ENCODE data around the gene HDAC4. TPM values are rescaled to one million over a fixed set of nuclear protein-coding genes. Genes with fewer than 3 reads are reported as not detected.

Gene HDAC4
- total and polyA plus RNA-seq, 2 donors from 2014 or later = 2.2 to 56.8 TPM

DNA sequence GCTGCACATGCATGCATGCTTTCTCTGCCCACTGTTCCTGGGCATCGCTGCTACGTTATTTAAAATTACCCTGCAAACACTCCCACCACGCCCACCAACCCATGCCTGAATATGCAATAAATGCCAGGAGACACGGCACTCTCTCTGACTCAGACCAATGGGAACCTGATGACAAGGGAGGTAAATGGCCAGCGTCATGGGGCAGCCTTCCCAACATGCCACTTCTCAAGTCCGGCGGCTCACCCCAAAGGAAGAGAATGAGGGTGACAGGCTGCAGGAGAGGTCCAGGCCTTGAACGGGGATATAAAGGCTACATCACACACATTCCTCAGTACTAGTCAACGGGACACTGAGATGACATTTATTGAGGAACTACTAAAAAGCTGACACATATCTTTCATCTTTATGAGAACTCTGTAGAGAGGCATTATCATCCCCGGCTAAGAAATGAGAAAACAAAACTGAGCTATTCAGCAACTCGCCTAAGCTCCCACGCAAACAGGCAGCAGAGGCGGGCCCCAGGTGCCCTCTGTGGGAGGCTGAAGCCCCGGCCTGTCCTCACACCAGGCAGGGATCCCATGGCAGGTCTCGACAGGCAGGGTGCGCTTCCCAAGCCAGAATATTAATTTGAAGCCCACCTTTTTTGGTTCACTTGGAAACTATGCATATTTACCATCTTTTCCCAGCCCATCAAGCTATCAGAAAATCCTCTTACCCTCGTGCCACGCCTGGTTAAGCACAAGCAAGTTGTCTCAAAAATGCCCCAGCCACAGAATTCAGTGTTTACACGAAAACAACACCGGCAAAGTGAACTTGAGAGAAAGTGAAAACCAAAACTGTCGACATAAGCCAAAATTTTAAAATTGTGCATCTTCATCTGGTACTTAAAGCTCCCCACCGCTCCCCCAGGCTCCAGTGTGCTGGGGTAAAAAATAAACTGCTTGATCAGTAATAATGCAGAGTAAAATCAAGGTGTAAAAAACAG lies 166.3 kb downstream of the HDAC4 start:
- no peaks in the 10 kb centered on the region for H3K36me3 ChIP-seq (ENCODE audit: control insufficient read depth in 2 of 3, insufficient read depth in 3 of 3, low read length in 3 of 3)
- H3K9me3 ChIP-seq (ENCODE audit: control insufficient read depth in 2 of 3, insufficient read depth in 1 of 3, low read length in 3 of 3) = no peaks in the 10 kb centered on the region
- no peak overlapping the region for H3K27ac ChIP-seq (ENCODE audit: low read depth in 2 of 2, low read length in 2 of 2)
- peak in 1 of 5 donors; percentile 27 for DNase-seq
- FAIRE-seq = no peak
- TF ChIP-seq, protein P1, sequence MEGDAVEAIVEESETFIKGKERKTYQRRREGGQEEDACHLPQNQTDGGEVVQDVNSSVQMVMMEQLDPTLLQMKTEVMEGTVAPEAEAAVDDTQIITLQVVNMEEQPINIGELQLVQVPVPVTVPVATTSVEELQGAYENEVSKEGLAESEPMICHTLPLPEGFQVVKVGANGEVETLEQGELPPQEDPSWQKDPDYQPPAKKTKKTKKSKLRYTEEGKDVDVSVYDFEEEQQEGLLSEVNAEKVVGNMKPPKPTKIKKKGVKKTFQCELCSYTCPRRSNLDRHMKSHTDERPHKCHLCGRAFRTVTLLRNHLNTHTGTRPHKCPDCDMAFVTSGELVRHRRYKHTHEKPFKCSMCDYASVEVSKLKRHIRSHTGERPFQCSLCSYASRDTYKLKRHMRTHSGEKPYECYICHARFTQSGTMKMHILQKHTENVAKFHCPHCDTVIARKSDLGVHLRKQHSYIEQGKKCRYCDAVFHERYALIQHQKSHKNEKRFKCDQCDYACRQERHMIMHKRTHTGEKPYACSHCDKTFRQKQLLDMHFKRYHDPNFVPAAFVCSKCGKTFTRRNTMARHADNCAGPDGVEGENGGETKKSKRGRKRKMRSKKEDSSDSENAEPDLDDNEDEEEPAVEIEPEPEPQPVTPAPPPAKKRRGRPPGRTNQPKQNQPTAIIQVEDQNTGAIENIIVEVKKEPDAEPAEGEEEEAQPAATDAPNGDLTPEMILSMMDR (IDR thresholded peaks at IDR 0.05; ENCODE audit: borderline replicate concordance, extremely low read depth, insufficient read depth) = no peak
- no peaks in the 10 kb centered on the region for H3K27me3 ChIP-seq (ENCODE audit: control insufficient read depth, insufficient read depth, low read length)
- H3K9ac ChIP-seq (ENCODE audit: low read length in 3 of 3) = no peak overlapping the region
- peaks cover 0 to 2% (median 0%) of the 10 kb centered on the region in 3 donors for H3K4me1 ChIP-seq (ENCODE audit: control insufficient read depth in 2 of 3, insufficient read depth in 2 of 3, low read depth in 1 of 3, low read length in 3 of 3)
- no peak overlapping the region for H3K4me3 ChIP-seq (ENCODE audit: low read length in 3 of 3)
- intact Hi-C loops (cut with DNase I) = no loop called here

DNA sequence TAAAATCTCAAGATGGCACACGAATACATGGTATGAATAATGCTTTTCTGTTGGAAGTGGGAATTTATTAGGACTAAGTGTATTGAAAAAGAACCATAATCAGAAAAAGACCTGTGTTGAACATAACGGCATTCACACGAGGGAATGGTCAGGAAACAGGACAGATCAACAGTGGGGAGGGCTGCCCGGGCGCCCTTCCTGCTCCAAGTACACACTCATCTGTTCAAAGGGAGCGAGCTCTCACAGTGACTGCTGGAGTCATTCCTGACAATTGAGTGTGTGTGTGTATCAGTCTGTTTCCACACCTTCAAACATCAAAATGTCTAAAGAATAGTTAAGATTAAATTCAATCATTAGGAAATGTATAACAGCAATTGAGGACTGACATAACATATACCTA lies 167.2 kb downstream of the HDAC4 start:
- intact Hi-C loops (cut with DNase I) = no loop called here
- Histone ChIP-seq H3K9me3 (ENCODE audit: control insufficient read depth in 2 of 3, insufficient read depth in 1 of 3, low read length in 3 of 3) (no peaks in the 10 kb centered on the region), H3K27me3 (ENCODE audit: control insufficient read depth, insufficient read depth, low read length) (no peaks in the 10 kb centered on the region), H3K36me3 (ENCODE audit: control insufficient read depth in 2 of 3, insufficient read depth in 3 of 3, low read length in 3 of 3) (no peaks in the 10 kb centered on the region), H3K4me3 (ENCODE audit: low read length in 3 of 3) (no peak overlapping the region), H3K9ac (ENCODE audit: low read length in 3 of 3) (no peak overlapping the region), H3K4me1 (ENCODE audit: control insufficient read depth in 2 of 3, insufficient read depth in 2 of 3, low read depth in 1 of 3, low read length in 3 of 3) (no peaks in the 10 kb centered on the region), H3K27ac (ENCODE audit: low read depth in 2 of 2, low read length in 2 of 2) (no peak overlapping the region)
- DNase-seq (peak in 1 of 5 donors; percentile 19), FAIRE-seq (no peak)
- TF ChIP-seq, protein P1 (IDR thresholded peaks at IDR 0.05; ENCODE audit: borderline replicate concordance, extremely low read depth, insufficient read depth) = no peak

DNA sequence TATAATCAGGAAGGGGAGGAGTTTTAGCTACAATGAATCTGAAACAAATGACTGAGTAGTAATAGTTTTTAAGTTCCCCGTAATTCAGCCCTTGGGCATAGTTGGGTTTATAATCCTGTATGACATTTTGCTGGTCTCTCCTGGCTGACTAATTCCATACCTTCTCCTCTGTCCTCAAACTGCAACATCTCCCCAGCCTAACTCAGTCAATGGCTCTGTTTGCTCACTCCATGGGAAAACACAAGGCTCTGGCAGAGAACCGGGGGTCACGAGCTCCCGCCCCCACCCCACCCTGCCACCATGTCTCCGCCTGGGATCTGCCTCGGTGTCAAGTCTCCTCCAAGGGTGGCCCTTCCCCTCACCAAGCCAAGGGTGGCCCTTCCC lies 168.6 kb downstream of the HDAC4 start:
- TF ChIP-seq, protein P1 (IDR thresholded peaks at IDR 0.05; ENCODE audit: borderline replicate concordance, extremely low read depth, insufficient read depth) = no peak
- H3K27ac ChIP-seq (ENCODE audit: low read depth in 2 of 2, low read length in 2 of 2) = no peak overlapping the region

More for the DNA sequence above, 168.6 kb downstream of the HDAC4 start:
- Histone ChIP-seq H3K9ac (ENCODE audit: low read length in 3 of 3) (no peak overlapping the region), H3K9me3 (ENCODE audit: control insufficient read depth in 2 of 3, insufficient read depth in 1 of 3, low read length in 3 of 3) (no peaks in the 10 kb centered on the region), H3K27me3 (ENCODE audit: control insufficient read depth, insufficient read depth, low read length) (no peaks in the 10 kb centered on the region), H3K36me3 (ENCODE audit: control insufficient read depth in 2 of 3, insufficient read depth in 3 of 3, low read length in 3 of 3) (no peaks in the 10 kb centered on the region), H3K4me1 (ENCODE audit: control insufficient read depth in 2 of 3, insufficient read depth in 2 of 3, low read depth in 1 of 3, low read length in 3 of 3) (peaks cover 0 to 6% (median under 1%) of the 10 kb centered on the region in 3 donors), H3K4me3 (ENCODE audit: low read length in 3 of 3) (no peak overlapping the region)
- intact Hi-C loops (cut with DNase I) = no loop called here
- no peak for FAIRE-seq
- no peak for DNase-seq
